GM21529 (cell line): Measurements from ENCODE around the gene CTNNA3.

ENCODE experiments used
- ATAC-seq: cut with Tn5 transposase; IDR thresholded peaks from one replicate; pipeline ENCODE4 v1.9.1; 2021; ENCODE audit not compliant: unreplicated experiment

The CTNNA3 gene

DNA sequence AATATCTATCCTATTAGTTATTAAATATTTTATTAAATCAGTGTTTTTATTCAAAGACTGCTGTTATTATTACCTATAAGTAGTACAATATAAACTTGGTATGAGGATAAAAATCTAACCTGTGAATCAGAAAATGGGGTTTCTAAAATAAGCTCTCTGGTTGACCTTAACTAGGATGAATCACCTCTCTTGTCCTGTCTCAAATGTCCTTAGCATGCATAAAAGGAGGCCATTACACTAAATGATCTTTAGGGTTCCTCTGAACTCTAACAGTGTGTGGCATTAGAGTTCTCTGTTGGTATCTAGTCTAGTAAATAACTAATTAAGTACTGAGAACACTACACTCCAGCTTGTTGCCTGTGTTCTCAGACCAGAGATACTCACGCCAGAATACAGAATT lies 913.2 kb downstream of the CTNNA3 start:
- no peak for ATAC-seq

- no peak for ATAC-seq
Observed at GRCh38 chr10:66782144-66782543, 913.9 kb downstream of the CTNNA3 start.

GRCh38 chr10:66780796-66781195 lies 915.2 kb downstream of the CTNNA3 start:
- no peak for ATAC-seq

DNA sequence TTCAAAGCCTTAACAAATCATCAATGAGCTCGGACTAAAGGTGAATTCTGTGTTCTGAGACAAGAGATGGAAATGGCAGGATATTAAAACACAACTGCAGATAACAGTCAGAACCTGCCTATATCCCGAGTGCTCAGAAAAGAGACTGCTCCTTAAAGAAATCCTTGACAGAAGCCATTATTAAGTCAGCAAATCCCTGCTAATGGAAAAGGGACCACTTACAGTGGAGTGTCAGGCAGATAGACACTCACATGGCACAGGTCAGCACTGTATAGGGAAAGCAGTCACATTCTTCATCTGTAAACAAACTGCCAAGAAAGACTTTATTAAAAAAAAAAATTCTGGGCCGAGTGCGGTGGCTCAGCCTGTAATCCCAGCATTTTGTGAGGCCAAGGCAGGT lies 917.6 kb downstream of the CTNNA3 start:
- no peak for ATAC-seq

DNA sequence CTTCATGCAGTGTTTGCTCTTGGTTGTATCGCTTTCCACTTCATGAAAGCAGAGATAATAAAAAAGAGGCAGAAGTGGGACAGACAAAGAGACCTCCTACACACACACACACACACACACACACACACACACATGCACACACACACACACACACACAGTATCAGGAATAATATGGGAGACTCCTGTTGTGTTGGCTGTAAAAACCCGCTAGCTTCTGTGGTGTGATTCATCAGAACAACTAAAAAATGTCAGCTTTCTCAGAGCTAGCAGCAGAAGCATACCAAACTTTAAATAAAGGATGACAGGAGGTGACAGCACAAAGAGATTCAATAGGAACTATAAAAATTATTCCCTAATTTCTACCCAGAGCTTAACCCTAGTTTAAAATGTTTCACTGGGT lies 918.3 kb downstream of the CTNNA3 start:
- no peak for ATAC-seq

DNA sequence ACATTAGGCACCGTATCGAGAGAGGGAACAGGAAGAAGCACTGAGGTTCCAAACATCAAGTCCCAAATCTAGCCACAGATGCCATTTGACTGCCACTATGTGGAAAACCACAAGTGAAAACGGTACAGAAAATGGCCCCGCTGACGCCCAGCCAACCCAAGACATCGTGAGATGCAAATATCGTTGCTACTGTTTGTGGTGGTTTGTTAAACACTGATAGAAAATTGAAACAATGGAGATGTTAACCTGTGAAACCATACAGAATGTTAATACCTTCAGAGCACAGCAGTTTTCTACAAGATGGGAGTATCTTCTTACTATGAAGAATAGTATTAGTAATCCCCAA lies 922.5 kb downstream of the CTNNA3 start:
- no peak for ATAC-seq

DNA sequence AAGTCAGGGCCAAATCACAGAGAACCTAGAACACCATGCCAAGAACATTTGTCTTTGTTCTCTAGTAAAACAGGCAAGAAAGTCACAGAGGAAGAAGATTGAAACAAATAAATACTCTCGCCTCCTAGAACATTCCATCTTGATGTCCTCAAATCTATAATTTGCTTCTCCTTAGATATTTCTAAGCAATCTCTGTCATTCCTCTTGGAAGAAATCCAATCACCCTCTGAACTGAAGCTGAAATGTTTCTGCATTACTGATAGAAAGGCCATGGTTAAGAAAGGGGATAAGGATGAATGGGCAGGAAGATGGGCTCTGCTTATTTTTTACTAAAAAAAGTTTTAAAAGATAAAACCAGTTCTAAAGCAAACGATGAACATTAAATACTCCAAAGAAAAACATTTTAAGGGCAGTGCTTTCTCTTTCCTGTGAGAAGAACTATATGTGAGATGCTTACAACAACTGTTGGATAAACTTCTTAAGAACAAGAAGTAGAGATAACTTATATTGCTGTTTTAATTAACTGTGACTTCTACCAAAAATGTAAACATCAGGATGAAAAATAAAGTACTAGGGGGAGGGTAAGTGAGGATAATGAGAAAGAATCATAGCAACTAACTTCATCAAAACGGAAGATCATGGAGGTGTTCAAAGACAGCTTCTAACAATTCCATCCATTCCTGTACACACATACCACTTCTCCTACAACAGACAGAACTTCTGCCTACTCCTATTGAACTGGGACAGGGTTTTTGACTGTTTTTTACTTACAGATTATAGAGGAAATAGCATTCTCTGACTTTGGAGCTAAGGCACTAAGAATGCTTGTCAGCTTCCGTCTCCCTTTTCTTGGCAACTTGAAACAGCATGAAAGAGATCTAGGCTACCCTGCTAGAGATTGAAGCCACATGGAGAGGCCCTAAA lies 923.2 kb downstream of the CTNNA3 start:
- no peak for ATAC-seq

- no peak for ATAC-seq
Observed at GRCh38 chr10:66767707-66768106, 928.3 kb downstream of the CTNNA3 start.

GRCh38 chr10:66762218-66762729 lies 933.7 kb downstream of the CTNNA3 start:
- no peak for ATAC-seq

GRCh38 chr10:66760941-66761340 lies 935.1 kb downstream of the CTNNA3 start:
- ATAC-seq, result no peak

DNA sequence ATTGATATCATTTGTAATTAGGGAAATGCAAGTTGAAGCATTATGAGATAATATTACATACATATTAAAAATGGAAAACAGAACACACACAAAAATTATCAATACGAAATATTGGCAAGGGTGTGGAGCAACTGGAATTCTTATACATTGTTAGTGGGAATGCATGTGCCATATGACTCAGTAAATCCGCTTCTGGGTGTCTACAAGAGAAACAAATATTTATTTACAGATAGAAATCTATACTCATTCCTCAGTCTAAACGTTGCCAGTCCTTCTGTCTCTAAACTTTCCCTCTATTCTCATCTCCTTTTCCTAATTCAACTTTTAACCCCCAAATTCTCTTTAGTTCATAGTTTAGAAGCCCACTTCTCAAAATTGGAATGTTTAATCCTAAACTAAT lies 940.5 kb downstream of the CTNNA3 start:
- ATAC-seq, result no peak

GRCh38 chr10:66752714-66753113 lies 943.3 kb downstream of the CTNNA3 start:
- no peak for ATAC-seq

- ATAC-seq, result no peak
Observed at GRCh38 chr10:66748217-66748616, 947.8 kb downstream of the CTNNA3 start.

- ATAC-seq, result no peak
Observed at GRCh38 chr10:66747451-66747850, 948.5 kb downstream of the CTNNA3 start.

- no peak for ATAC-seq
Observed at GRCh38 chr10:66746711-66747110, 949.3 kb downstream of the CTNNA3 start.

DNA sequence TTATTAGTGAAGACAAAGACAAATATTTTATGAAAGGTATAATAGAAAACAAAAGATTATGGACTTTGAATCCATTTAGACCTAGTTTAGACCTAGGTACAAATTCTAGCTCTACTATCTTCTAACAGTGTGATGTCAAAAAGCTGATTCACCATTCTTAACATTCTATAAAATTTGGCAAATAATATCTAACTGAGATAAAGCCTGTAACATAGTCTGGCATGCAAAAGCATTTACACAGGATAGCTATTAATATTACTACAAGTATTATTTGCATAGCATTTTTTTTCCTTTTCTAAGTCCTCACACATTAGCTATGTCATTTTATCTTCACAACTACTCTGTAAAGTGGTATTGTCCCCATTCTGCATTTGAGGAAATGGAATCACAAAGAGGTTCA lies 949.7 kb downstream of the CTNNA3 start:
- ATAC-seq, result no peak

DNA sequence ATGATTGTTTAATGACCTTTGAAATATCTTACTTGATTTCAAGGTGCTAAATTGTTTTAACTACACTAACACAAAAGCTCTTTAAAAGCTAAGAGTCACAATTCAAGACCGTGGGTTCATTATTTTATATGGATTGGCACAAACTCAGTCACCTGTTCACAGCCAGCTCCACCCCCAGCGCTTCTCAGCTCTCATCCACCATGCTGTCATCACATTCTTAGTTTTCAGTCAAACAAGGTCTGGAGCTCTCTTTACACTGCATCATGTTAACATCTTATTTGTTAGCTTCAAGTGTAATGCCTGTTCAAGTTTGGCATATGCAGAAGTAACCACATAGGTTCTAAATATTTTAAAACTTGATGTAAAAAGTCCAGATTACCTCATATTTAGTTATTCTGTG lies 951.1 kb downstream of the CTNNA3 start:
- ATAC-seq, result no peak

DNA sequence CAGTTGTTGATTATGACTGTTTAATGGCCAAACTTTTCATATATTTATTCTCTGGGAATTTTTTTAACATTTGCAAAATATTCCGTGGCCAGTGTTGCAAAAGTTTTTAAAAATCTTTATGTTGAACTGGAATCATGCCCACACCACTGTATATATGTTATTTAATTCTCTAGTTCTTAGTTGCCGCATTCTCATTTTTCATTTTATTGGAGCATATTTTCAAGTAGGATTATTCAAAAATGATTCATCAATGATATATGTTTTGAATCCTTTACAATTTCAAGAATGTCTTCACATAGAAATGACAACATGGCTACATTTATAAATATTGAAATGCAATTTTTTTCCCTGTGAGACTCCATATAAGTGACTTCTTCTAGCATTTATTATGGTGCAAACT lies 958.8 kb downstream of the CTNNA3 start:
- ATAC-seq, result no peak

DNA sequence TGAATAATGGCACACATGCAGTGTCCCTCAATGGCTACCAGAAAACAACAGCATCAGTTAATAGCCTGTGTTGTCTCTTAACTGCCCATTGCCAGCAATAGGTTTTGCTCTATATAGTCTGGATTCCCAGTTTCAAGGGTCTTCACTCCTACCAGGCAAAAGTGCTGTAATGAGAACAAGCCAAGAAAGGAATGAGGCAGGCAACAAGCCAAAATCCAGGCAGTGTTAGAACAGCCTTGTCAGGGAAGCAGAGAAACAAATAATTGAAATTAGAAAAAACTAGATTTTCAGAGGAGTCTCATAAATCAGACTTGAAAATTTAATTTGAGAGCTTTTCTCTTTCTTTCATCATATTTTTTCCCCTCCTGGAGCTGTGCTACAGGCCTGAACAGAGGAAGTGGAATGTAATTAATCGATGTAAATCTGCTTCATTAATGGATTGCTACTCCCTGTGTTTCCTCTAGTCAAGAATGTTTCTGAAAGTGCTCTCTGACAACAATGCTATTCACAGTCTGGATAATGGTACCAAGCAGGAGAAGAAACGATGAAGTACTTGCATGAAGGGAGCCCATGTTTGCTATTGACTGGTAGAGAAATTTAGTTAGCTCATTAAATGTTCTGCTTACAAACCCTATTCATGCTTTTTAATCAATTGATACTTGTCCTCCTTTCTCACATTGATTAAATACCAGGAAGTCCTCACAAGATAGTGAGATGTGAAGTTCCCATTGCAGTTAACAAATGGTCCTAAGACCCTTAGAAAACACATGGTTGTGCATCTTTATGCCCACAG lies 972.2 kb downstream of the CTNNA3 start:
- no peak for ATAC-seq

DNA sequence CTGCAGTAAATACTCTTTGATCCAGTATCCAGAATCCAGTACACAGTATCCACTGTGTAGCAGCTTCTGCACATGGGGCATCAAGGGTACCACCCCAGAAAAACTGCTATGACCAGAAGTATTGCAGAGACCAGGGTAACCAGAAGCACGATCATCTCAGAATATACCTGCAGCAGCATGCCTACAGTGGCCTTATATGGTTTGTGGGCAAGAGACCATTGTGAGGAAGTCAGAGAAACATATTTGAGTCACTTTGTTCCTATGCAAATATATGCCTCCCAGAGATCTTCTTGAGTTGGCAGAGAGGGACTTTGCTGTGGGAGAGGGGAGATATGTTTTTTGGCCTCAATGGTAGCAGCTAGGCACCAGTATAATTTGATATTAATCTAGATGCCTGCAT lies 976.5 kb downstream of the CTNNA3 start:
- no peak for ATAC-seq

DNA sequence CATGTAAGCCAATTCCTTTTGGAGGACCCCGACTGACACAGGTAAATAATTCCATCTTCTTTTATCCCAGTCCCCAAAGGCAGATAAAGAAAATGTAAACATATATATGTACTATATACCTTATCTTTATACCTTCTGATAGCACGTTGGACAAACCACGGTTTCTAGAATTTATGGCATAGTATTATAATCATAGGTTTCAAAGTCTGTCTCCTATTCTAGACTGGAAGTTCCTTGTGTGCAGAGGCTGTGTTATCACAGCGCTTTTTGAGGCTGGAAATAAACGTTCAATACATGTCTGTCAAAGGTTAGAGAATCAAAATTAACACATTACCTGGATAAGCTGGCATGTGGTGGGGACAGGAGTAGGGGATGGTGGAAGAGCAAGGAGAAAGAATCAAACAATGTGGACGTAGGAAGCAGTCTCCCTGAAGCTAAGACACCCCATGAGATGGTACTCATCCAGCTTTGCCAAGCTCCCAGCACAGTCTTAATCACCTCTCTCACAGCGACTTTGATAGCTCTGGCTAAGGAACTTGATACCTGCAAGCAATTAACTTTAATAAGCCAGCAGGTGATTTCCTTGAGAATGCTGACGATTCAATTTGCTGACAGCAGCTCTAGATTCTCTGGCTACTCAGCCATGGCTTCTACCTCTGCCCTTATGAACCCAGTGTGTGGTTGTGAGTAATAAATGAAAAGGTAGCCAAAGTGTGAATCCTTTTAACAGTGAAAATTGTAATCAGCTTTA lies 978.6 kb downstream of the CTNNA3 start:
- no peak for ATAC-seq
